ENCODE results near the gene ZFP69B.
A peak's percentile ranks its signal among the peaks of the same experiment; 100 is the strongest.
"Not testable (repeated sequence)": the region's sequence is repeated elsewhere in the genome, so short reads cannot be mapped to it uniquely, and the experiment has no call there.

ZFP69B gene

GRCh38 chr1:40438391-40439015, 11.8 kb upstream of the ZFP69B start:
- DNase-seq: peak in 1 of 2 donors; percentile 15

- no peak for DNase-seq
Measured at GRCh38 chr1:40439247-40439646, 11.0 kb upstream of the ZFP69B start.

GRCh38 chr1:40450495-40451237, 390 bp downstream of the ZFP69B start:
- DNase-seq: peak; percentile 64 to 71

- DNase-seq: no peak
Measured at GRCh38 chr1:40451238-40451585, 936 bp downstream of the ZFP69B start.

GRCh38 chr1:40454873-40455272, 4.6 kb downstream of the ZFP69B start:
- no peak for DNase-seq

- DNase-seq: no peak
Measured at GRCh38 chr1:40462956-40463590, 12.8 kb downstream of the ZFP69B start.

GRCh38 chr1:40469327-40469726, 19.1 kb downstream of the ZFP69B start:
- no peak for DNase-seq

GRCh38 chr1:40475268-40475667, 25.0 kb downstream of the ZFP69B start:
- DNase-seq: no peak

- peak; percentile 44 to 58 for DNase-seq
Measured at GRCh38 chr1:40476924-40477677, 26.8 kb downstream of the ZFP69B start, which contains the start of gene ZFP69. ZFP69 (plus strand) TSS chr1:40477290; CDS start chr1:40479362, 2,072 bp downstream.

- peak in 1 of 2 donors; percentile 14 for DNase-seq
Measured at GRCh38 chr1:40477678-40478053, 27.4 kb downstream of the ZFP69B start.

GRCh38 chr1:40478276-40478675, 28.0 kb downstream of the ZFP69B start:
- no peak for DNase-seq

GRCh38 chr1:40479156-40479555, 28.9 kb downstream of the ZFP69B start:
- DNase-seq: no peak

- no peak for DNase-seq
Measured at GRCh38 chr1:40495315-40495903, 45.1 kb downstream of the ZFP69B start.

- not testable (repeated sequence) for DNase-seq
Measured at GRCh38 chr1:40502651-40503050, 52.4 kb downstream of the ZFP69B start.

GRCh38 chr1:40507973-40508372, 57.7 kb downstream of the ZFP69B start:
- DNase-seq: no peak

- DNase-seq: peak; percentile 76 to 85
Measured at GRCh38 chr1:40508375-40509341, 58.4 kb downstream of the ZFP69B start, which contains the start of gene EXO5. EXO5 (plus strand) TSS chr1:40508767; CDS start chr1:40514545, 5,778 bp downstream.
